ENCODE measurements around the gene TYW5.

GRCh38 chr2:199989822-199990221 is 34.5 kb upstream of the TYW5 start:
- no peak for TF ChIP-seq EP300 (IDR thresholded peaks at IDR 0.05)
- TF ChIP-seq CTCF (IDR thresholded peaks at IDR 0.05), result no peak
